ENCODE data around the gene NCOA1.

The NCOA1 gene

DNA sequence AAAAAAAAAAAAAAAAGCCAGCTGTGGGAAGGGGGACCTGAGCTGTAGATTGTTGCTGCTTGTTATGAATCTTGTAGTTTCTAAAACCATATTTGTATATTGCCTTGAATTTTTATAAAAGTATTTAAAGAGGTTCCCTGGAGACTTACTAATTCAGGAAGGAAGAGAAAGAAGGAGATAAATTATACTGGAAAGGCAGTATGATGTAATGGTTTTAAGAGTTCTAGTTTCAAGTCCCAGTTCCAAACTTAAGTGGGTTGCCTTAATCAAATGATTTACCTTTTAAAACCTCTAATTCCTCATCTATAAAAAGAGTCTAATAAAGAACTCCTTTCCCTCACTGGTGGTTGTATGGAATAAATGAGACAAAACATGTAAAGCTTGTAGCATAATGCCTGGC lies 240.0 kb downstream of the NCOA1 start:
- Histone ChIP-seq H3K4me2 (ENCODE audit: low read length) (no peak overlapping the region), H3K4me1 (ENCODE audit: insufficient read depth, low read length, severe bottlenecking) (no peaks in the 10 kb centered on the region), H4K20me1 (ENCODE audit: insufficient read depth, low read length) (no peaks in the 10 kb centered on the region), H3K9me2 (ENCODE audit: low read depth, low read length) (no peaks in the 10 kb centered on the region), H3K27ac (ENCODE audit: low read depth, low read length, poor library complexity, severe bottlenecking) (no peak overlapping the region), H3K27me3 (ENCODE audit: insufficient read depth, low read length) (no peaks in the 10 kb centered on the region), H3K9ac (ENCODE audit: low read length) (no peak overlapping the region), H3K9me3 (ENCODE audit: low read length) (no peaks in the 10 kb centered on the region), H3K4me3 (ENCODE audit: low read depth, low read length, poor library complexity, severe bottlenecking) (no peak overlapping the region), H3K36me3 (ENCODE audit: insufficient read depth, low read length) (peaks cover 6% of the 10 kb centered on the region; the same call in 1 of the 2 replicates), H3F3A (ENCODE audit: insufficient read depth, low read length) (no peaks in the 10 kb centered on the region), H2AFZ (ENCODE audit: low read length) (no peak overlapping the region), H3K79me2 (ENCODE audit: insufficient read depth, low read length) (no peaks in the 10 kb centered on the region)
- TF ChIP-seq EZH2 (IDR thresholded peaks at IDR 0.05; ENCODE audit: borderline replicate concordance, low read length): no peak
- TF ChIP-seq, protein P1, sequence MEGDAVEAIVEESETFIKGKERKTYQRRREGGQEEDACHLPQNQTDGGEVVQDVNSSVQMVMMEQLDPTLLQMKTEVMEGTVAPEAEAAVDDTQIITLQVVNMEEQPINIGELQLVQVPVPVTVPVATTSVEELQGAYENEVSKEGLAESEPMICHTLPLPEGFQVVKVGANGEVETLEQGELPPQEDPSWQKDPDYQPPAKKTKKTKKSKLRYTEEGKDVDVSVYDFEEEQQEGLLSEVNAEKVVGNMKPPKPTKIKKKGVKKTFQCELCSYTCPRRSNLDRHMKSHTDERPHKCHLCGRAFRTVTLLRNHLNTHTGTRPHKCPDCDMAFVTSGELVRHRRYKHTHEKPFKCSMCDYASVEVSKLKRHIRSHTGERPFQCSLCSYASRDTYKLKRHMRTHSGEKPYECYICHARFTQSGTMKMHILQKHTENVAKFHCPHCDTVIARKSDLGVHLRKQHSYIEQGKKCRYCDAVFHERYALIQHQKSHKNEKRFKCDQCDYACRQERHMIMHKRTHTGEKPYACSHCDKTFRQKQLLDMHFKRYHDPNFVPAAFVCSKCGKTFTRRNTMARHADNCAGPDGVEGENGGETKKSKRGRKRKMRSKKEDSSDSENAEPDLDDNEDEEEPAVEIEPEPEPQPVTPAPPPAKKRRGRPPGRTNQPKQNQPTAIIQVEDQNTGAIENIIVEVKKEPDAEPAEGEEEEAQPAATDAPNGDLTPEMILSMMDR (IDR thresholded peaks at IDR 0.05; ENCODE audit: low read length): no peak

DNA sequence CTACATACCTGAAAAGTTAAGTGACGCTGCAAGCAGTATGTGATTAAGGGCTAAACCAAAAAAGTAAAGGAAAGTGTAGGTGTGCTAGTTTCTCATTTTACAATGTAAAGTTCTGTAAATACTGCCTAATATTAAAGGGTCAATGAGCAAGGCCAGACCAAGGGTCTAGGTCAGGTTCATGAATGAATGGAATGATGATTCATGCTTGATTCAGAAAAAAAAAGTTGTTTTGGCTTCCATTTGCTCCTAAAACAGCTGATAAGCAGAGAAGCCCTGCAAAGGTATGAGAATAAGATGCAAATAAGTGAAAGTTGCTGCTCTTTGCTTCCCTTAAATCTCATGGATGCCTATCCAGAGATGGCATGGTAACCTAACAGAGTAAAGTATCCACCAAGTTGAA lies 240.9 kb downstream of the NCOA1 start:
- Histone ChIP-seq H2AFZ (ENCODE audit: low read length) (no peak overlapping the region), H3K4me1 (ENCODE audit: insufficient read depth, low read length, severe bottlenecking) (no peaks in the 10 kb centered on the region), H3K36me3 (ENCODE audit: insufficient read depth, low read length) (peaks cover 6% of the 10 kb centered on the region; the same call in 1 of the 2 replicates), H4K20me1 (ENCODE audit: insufficient read depth, low read length) (no peaks in the 10 kb centered on the region), H3K27ac (ENCODE audit: low read depth, low read length, poor library complexity, severe bottlenecking) (no peak overlapping the region), H3K4me2 (ENCODE audit: low read length) (no peak overlapping the region), H3F3A (ENCODE audit: insufficient read depth, low read length) (no peaks in the 10 kb centered on the region), H3K27me3 (ENCODE audit: insufficient read depth, low read length) (no peaks in the 10 kb centered on the region), H3K4me3 (ENCODE audit: low read depth, low read length, poor library complexity, severe bottlenecking) (no peak overlapping the region), H3K9me2 (ENCODE audit: low read depth, low read length) (no peaks in the 10 kb centered on the region), H3K79me2 (ENCODE audit: insufficient read depth, low read length) (no peaks in the 10 kb centered on the region), H3K9ac (ENCODE audit: low read length) (no peak overlapping the region), H3K9me3 (ENCODE audit: low read length) (no peaks in the 10 kb centered on the region)
- TF ChIP-seq, protein P1 (IDR thresholded peaks at IDR 0.05; ENCODE audit: low read length): no peak
- TF ChIP-seq EZH2 (IDR thresholded peaks at IDR 0.05; ENCODE audit: borderline replicate concordance, low read length): no peak

DNA sequence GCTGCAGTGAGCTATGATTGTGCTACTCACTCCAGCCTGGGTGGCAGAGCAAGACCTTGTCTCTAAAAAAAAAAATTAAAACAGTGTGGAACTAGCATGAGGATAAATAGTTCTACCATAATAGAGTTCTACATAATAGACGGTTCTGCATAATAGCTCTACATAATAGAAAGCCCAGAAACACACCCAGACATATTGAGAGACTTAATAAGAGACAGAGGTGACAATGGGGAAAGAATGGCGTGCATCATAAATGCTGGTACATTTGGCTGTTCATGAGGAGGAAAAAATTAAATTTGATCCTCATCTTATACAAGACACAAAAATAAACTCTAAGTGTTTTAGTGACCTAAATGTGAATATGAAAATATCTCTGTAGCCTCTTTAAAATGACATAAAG lies 243.7 kb downstream of the NCOA1 start:
- no peaks in the 10 kb centered on the region for H3K79me2 ChIP-seq (ENCODE audit: insufficient read depth, low read length)
- no peaks in the 10 kb centered on the region for H3K9me2 ChIP-seq (ENCODE audit: low read depth, low read length)
- H3K4me2 ChIP-seq (ENCODE audit: low read length): no peak overlapping the region
- no peak for TF ChIP-seq EZH2 (IDR thresholded peaks at IDR 0.05; ENCODE audit: borderline replicate concordance, low read length)
- TF ChIP-seq, protein P1 (IDR thresholded peaks at IDR 0.05; ENCODE audit: low read length): no peak
- H3K27me3 ChIP-seq (ENCODE audit: insufficient read depth, low read length): no peaks in the 10 kb centered on the region
- no peak overlapping the region for H3K4me3 ChIP-seq (ENCODE audit: low read depth, low read length, poor library complexity, severe bottlenecking)
- H4K20me1 ChIP-seq (ENCODE audit: insufficient read depth, low read length): no peaks in the 10 kb centered on the region
- H3K4me1 ChIP-seq (ENCODE audit: insufficient read depth, low read length, severe bottlenecking): no peaks in the 10 kb centered on the region
- H2AFZ ChIP-seq (ENCODE audit: low read length): no peak overlapping the region
- no peaks in the 10 kb centered on the region for H3F3A ChIP-seq (ENCODE audit: insufficient read depth, low read length)
- H3K9me3 ChIP-seq (ENCODE audit: low read length): no peaks in the 10 kb centered on the region
- no peak overlapping the region for H3K9ac ChIP-seq (ENCODE audit: low read length)
- no peak overlapping the region for H3K27ac ChIP-seq (ENCODE audit: low read depth, low read length, poor library complexity, severe bottlenecking)
- no peaks in the 10 kb centered on the region; the same call in 1 of the 2 replicates for H3K36me3 ChIP-seq (ENCODE audit: insufficient read depth, low read length)
